Stimulated activated CD8-positive, alpha-beta memory T cell treated with anti-CD3 and anti-CD28 coated beads, Interleukin-4, amount 100 ng/mL, for 48 hours (primary cell): ENCODE data around the gene TNIP2.
"Not testable (repeated sequence)": the region's sequence is repeated elsewhere in the genome, so short reads cannot be mapped to it uniquely, and the experiment has no call there.

Experiments used
- DNase-seq: peaks from one replicate; pipeline ENCODE4 v3.0.0-alpha.2; 2020

TNIP2 gene

GRCh38 chr4:2743518-2744445 is 12.4 kb downstream of the TNIP2 start:
- DNase-seq: no peak

- DNase-seq: no peak
These were observed 13.2 kb downstream of the TNIP2 start for GRCh38 chr4:2742823-2743517.

GRCh38 chr4:2742081-2742822 is 13.9 kb downstream of the TNIP2 start:
- no peak for DNase-seq

- no peak for DNase-seq
These were observed 14.5 kb downstream of the TNIP2 start for GRCh38 chr4:2741626-2742025.

GRCh38 chr4:2738296-2738695 is 17.8 kb downstream of the TNIP2 start:
- DNase-seq: not testable (repeated sequence)

- DNase-seq: no peak
These were observed 20.3 kb downstream of the TNIP2 start for GRCh38 chr4:2735869-2736268.

- no peak for DNase-seq
These were observed 21.5 kb downstream of the TNIP2 start for GRCh38 chr4:2734612-2735011.

- DNase-seq: no peak
These were observed 22.1 kb downstream of the TNIP2 start for GRCh38 chr4:2733844-2734574.

GRCh38 chr4:2733001-2733843 is 22.9 kb downstream of the TNIP2 start:
- no peak for DNase-seq

- no peak for DNase-seq
These were observed 23.6 kb downstream of the TNIP2 start for GRCh38 chr4:2732526-2732925.

- DNase-seq: peak; percentile 19
These were observed 24.2 kb downstream of the TNIP2 start for GRCh38 chr4:2731907-2732317.

GRCh38 chr4:2729533-2729875 is 26.6 kb downstream of the TNIP2 start:
- peak; percentile 18 for DNase-seq

- peak; percentile 14 for DNase-seq
These were observed 27.2 kb downstream of the TNIP2 start for GRCh38 chr4:2728806-2729532.

GRCh38 chr4:2728221-2728620 is 27.9 kb downstream of the TNIP2 start:
- peak; percentile 10 for DNase-seq

- DNase-seq: peak; percentile 10
These were observed 29.3 kb downstream of the TNIP2 start for GRCh38 chr4:2726881-2727280.

GRCh38 chr4:2725380-2725779 is 30.8 kb downstream of the TNIP2 start:
- DNase-seq: no peak

GRCh38 chr4:2723751-2724150 is 32.4 kb downstream of the TNIP2 start:
- peak; percentile 3 for DNase-seq

- peak; percentile 21 for DNase-seq
These were observed 34.1 kb downstream of the TNIP2 start for GRCh38 chr4:2722033-2722432.

GRCh38 chr4:2721586-2721985 is 34.5 kb downstream of the TNIP2 start:
- peak; percentile 20 for DNase-seq

GRCh38 chr4:2716236-2716635 is 39.9 kb downstream of the TNIP2 start:
- DNase-seq: no peak

- DNase-seq: peak; percentile 8
These were observed 40.7 kb downstream of the TNIP2 start for GRCh38 chr4:2715426-2715825.
